Vagina (tissue), 2 donors: Measurements from ENCODE around the gene TBCEL. TPM values are rescaled to one million over a fixed set of nuclear protein-coding genes. Genes with fewer than 3 reads are reported as not detected.

ENCODE experiments used
- DNase-seq, 2 donors: peaks; one replicate each; pipeline ENCODE4 v3.0.0-alpha.2; 2017; ENCODE audit errors: extremely low spot score in 2 of 2
- H3K27ac ChIP-seq: fragments of 200-600 bp; sonication (generic); one replicate; pipeline ENCODE4 v1.5.1; 2019
- H3K27me3 ChIP-seq: fragments of 200-600 bp; sonication (generic); one replicate; pipeline ENCODE4 v1.5.1; 2019
- H3K36me3 ChIP-seq, 2 donors: fragments of 200-600 bp; sonication (generic); one replicate each; pipeline ENCODE4 v1.5.1; 2017 to 2019
- H3K4me1 ChIP-seq: fragments of 200-600 bp; sonication (generic); one replicate; pipeline ENCODE4 v1.5.1; 2019
- H3K4me3 ChIP-seq, 2 donors: fragments of 200-600 bp; sonication (generic); 1 replicate in 1 of 2; 2 replicates in 1 of 2; pipeline ENCODE4 v1.5.1; 2016 to 2019
- H3K9me3 ChIP-seq: fragments of 200-600 bp; sonication (generic); one replicate; pipeline ENCODE4 v1.5.1; 2019
- POLR2A ChIP-seq, 2 donors: fragments of 450-650 bp; IDR thresholded peaks; one replicate each; pipeline ENCODE4 v1.6.1; 2017; ENCODE audit warnings: antibody characterized with exemption in 2 of 2, mild to moderate bottlenecking in 2 of 2, moderate library complexity in 2 of 2
- POLR2AphosphoS5 ChIP-seq, 2 donors: sonication (generic); formaldehyde crosslinking; IDR thresholded peaks; one replicate each; pipeline ENCODE4 v1.9.0; 2017; ENCODE audit warnings: antibody characterized with exemption in 2 of 2, mild to moderate bottlenecking in 2 of 2, low read depth in 1 of 2; ENCODE audit not compliant: insufficient read depth in 1 of 2
- intact Hi-C: fragments of 100-400 bp; cut with DNase I; formaldehyde crosslinking; loops from one replicate; pipeline ENCODE4 v1.15.1; 2023
- total RNA-seq: library from RNA; depleted of rRNA; stranded (reverse); fragments of >200 nt; gene quantifications from one replicate; pipeline ENCODE4 v1.2.3, GENCODE V29; 2016
- TF ChIP-seq, protein P1 (sequence below), 3 experiments: fragments of 450-650 bp in 2 of 3; fragments of 200-600 bp in 1 of 3; sonication (generic) in 1 of 3; IDR thresholded peaks; one replicate each; pipeline ENCODE4 v1.5.1; 2017 to 2019; ENCODE audit warnings: antibody characterized with exemption in 3 of 3, mild to moderate bottlenecking in 2 of 3, moderate library complexity in 2 of 3

The TBCEL gene
- total RNA-seq, 1 donor from 2014 or later, result 19.2 TPM

DNA sequence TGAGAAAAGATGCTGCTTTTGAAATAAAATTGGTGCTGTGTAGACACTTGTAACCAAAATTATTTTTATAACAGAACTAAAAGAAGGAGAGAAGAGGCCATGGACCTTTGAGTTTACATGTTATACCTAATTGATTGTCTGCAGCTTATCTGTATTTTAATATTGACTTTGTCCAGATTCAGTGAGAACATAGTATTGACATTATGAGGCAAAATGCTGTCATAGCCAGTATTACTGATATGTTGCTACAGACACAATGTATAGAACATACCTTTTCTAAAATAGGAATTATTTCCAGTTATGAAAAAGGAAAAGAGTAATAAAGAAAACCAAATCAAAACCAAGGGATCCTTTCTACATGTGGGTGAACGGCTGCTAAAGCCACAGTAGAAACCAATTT, 65.7 kb downstream of the TBCEL start:
- DNase-seq, result no peak
- intact Hi-C loops, result no loop called here
- H3K27me3 ChIP-seq, result no peaks in the 10 kb centered on the region
- no peaks in the 10 kb centered on the region for H3K4me1 ChIP-seq
- H3K27ac ChIP-seq, result no peak overlapping the region
- H3K36me3 ChIP-seq, result no peaks in the 10 kb centered on the region
- H3K9me3 ChIP-seq, result no peaks in the 10 kb centered on the region
- TF ChIP-seq, protein P1, sequence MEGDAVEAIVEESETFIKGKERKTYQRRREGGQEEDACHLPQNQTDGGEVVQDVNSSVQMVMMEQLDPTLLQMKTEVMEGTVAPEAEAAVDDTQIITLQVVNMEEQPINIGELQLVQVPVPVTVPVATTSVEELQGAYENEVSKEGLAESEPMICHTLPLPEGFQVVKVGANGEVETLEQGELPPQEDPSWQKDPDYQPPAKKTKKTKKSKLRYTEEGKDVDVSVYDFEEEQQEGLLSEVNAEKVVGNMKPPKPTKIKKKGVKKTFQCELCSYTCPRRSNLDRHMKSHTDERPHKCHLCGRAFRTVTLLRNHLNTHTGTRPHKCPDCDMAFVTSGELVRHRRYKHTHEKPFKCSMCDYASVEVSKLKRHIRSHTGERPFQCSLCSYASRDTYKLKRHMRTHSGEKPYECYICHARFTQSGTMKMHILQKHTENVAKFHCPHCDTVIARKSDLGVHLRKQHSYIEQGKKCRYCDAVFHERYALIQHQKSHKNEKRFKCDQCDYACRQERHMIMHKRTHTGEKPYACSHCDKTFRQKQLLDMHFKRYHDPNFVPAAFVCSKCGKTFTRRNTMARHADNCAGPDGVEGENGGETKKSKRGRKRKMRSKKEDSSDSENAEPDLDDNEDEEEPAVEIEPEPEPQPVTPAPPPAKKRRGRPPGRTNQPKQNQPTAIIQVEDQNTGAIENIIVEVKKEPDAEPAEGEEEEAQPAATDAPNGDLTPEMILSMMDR (IDR thresholded peaks at IDR 0.05), result no peak
- TF ChIP-seq POLR2A (IDR thresholded peaks at IDR 0.05) (no peak), POLR2AphosphoS5 (IDR thresholded peaks at IDR 0.05; ENCODE audit: insufficient read depth in 1 of 2, low read depth in 1 of 2) (no peak)
- H3K4me3 ChIP-seq, result no peak overlapping the region

DNA sequence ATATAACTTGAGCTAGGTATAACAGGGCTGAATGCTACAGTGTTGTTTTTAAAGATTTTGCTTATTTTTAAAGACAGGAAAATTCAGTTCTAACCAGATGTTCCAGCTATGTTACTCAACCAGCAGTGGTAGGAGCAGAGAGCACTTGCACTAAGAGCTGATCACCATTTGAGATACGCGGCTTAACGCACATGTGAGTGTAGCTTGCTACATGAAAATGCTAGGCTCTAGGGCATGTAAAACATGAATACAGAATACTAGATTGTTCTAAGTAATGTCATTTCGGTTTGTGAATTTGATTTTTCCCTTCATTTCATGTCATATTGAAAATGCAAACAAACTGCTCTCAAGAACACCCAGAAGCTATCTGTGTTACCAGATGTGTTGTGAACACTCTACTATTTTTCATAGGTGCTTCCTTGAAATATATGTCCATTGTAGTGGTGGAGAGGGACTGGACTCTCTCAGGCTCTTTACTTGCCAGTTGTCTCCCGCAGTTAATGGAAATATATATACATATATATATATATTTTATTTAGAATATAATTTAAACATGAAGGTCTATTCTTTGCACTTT, 66.3 kb downstream of the TBCEL start:
- Histone ChIP-seq H3K9me3 (no peaks in the 10 kb centered on the region), H3K4me1 (no peaks in the 10 kb centered on the region), H3K27me3 (no peaks in the 10 kb centered on the region), H3K4me3 (no peak overlapping the region), H3K36me3 (no peaks in the 10 kb centered on the region), H3K27ac (no peak overlapping the region)
- intact Hi-C loops, result no loop called here
- TF ChIP-seq POLR2A (IDR thresholded peaks at IDR 0.05), result no peak
- TF ChIP-seq POLR2AphosphoS5 (IDR thresholded peaks at IDR 0.05; ENCODE audit: insufficient read depth in 1 of 2, low read depth in 1 of 2), result no peak
- TF ChIP-seq, protein P1 (IDR thresholded peaks at IDR 0.05), result no peak
- no peak for DNase-seq

DNA sequence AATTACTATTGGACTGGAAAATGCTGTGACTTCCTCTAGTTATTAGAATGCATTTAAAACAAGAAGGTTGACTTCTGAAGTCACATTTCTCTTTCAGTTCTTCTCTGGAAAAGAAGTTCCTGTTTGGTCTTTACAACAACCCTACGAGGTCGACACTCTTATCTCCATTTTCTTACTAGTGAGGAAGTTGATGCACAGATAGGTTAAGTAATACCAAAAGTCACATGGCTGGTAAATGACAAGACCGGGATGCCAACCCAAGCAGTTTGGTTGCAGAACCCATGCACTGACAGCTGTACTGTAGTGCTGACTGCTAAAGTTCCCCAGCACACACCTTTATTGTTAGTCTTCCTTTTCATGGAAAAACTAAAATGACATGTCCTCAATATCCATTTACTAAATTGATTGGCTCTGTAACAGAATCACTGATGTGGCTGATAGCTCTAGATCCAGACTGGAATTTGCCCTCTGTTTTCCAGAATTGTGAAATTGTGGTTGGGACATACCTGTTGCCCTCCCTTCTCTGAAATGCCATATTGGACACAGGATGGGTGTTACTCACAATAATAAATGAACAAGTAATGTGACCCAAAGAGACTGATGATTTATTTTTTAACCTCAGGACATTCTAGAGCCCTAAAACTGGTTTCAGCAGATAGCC, 67.7 kb downstream of the TBCEL start:
- intact Hi-C loops, result no loop called here
- Histone ChIP-seq H3K36me3 (no peaks in the 10 kb centered on the region), H3K4me1 (no peaks in the 10 kb centered on the region), H3K27ac (no peak overlapping the region), H3K9me3 (no peaks in the 10 kb centered on the region), H3K27me3 (no peaks in the 10 kb centered on the region), H3K4me3 (no peak overlapping the region)
- no peak for DNase-seq
- TF ChIP-seq POLR2A (IDR thresholded peaks at IDR 0.05) (no peak), POLR2AphosphoS5 (IDR thresholded peaks at IDR 0.05; ENCODE audit: insufficient read depth in 1 of 2, low read depth in 1 of 2) (no peak)
- TF ChIP-seq, protein P1 (IDR thresholded peaks at IDR 0.05), result no peak

DNA sequence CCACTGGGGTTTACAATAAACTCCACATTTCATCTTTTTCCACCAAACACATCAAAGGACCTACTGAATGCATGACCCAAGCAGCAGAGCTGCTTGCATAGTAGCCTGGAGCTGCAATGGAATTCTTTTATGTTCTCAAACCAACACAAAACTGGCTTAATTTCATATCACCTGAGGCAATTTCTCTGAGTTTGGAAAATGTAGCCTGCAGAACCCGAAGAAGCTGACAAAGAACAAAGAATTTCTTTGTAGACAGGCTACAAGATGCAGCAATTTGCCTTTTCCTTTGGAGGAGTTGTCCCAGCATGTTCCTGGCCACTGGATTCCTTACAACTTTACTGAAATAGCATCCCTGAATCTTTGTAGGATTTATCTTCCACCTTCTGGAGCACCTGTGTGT, 71.7 kb downstream of the TBCEL start:
- H3K9me3 ChIP-seq, result no peaks in the 10 kb centered on the region
- intact Hi-C loops, result no loop called here
- no peak overlapping the region for H3K4me3 ChIP-seq
- no peaks in the 10 kb centered on the region for H3K36me3 ChIP-seq
- no peaks in the 10 kb centered on the region for H3K4me1 ChIP-seq
- no peak for DNase-seq
- TF ChIP-seq POLR2AphosphoS5 (IDR thresholded peaks at IDR 0.05; ENCODE audit: insufficient read depth in 1 of 2, low read depth in 1 of 2) (no peak), POLR2A (IDR thresholded peaks at IDR 0.05) (no peak)
- TF ChIP-seq, protein P1 (IDR thresholded peaks at IDR 0.05), result no peak
- no peak overlapping the region for H3K27ac ChIP-seq
- H3K27me3 ChIP-seq, result no peaks in the 10 kb centered on the region

DNA sequence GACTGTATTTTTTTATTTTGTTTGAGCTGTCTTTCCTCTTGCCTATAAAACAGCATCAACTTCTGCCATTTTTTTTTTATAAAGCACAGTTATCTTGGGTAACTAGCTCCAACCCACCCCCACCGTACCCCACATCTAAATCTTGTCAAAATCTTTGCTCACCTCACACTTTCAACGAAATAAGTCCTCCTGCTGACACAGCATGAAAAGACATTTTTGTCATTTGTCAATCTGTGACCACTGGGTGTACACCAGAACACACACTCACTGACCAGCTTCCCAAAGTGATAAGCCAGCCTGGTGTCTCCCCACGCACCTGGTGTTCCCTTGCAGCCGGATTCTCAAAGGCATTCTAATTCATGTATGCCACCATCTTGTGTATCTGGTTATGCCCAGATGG, 75.5 kb downstream of the TBCEL start:
- no peak for DNase-seq
- H3K27me3 ChIP-seq, result no peaks in the 10 kb centered on the region
- TF ChIP-seq POLR2A (IDR thresholded peaks at IDR 0.05), result no peak
- TF ChIP-seq POLR2AphosphoS5 (IDR thresholded peaks at IDR 0.05; ENCODE audit: insufficient read depth in 1 of 2, low read depth in 1 of 2), result no peak
- TF ChIP-seq, protein P1 (IDR thresholded peaks at IDR 0.05), result no peak
- no peaks in the 10 kb centered on the region for H3K36me3 ChIP-seq
- H3K4me3 ChIP-seq, result no peak overlapping the region
- H3K9me3 ChIP-seq, result no peaks in the 10 kb centered on the region
- H3K4me1 ChIP-seq, result peaks cover 3% of the 10 kb centered on the region
- no peak overlapping the region for H3K27ac ChIP-seq
- intact Hi-C loops, result no loop called here
